Activated T-helper 2 cell treated with anti-CD3 and anti-CD28 coated beads, Interferon-gamma antibody, Interleukin-2, Interleukin-4, amounts not matched to agents 10 μg/mL and 5 μg/mL and 100 μg/mL, durations not matched to agents 14 hours and 24 hours and 36 hours (primary cell): Measurements from ENCODE around the gene ELAVL1. TPM values are rescaled to one million over a fixed set of nuclear protein-coding genes. Genes with fewer than 3 reads are reported as not detected.

ENCODE experiments used
- DNase-seq: peaks from one replicate; pipeline ENCODE4 v3.0.0; 2021; ENCODE audit warnings: low spot score
- H3K27ac Mint-ChIP-seq: one replicate; pipeline ENCODE4 v1.8.0; 2021; ENCODE audit warnings: mixed read lengths
- H3K27me3 Mint-ChIP-seq: one replicate; pipeline ENCODE4 v1.8.0; 2021; ENCODE audit warnings: low read depth, mixed read lengths
- H3K36me3 Mint-ChIP-seq: one replicate; pipeline ENCODE4 v1.8.0; 2021; ENCODE audit warnings: low read depth, mixed read lengths
- H3K4me1 Mint-ChIP-seq: one replicate; pipeline ENCODE4 v1.8.0; 2021; ENCODE audit warnings: low read depth, mixed read lengths
- H3K4me3 Mint-ChIP-seq: one replicate; pipeline ENCODE4 v1.8.0; 2021; ENCODE audit warnings: low read depth, mild to moderate bottlenecking, moderate library complexity, mixed read lengths
- H3K9me3 Mint-ChIP-seq: one replicate; pipeline ENCODE4 v1.8.0; 2021; ENCODE audit warnings: mixed read lengths
- intact Hi-C: fragments of 100-400 bp; cut with micrococcal nuclease; formaldehyde crosslinking; loops from one replicate; pipeline ENCODE4 v1.15.1; 2023
- total RNA-seq: library from RNA; stranded (reverse); gene quantifications from 2 replicates; pipeline ENCODE4 v1.2.3, GENCODE V29; 2022

Gene ELAVL1
- total RNA-seq, 1 donor from 2014 or later: 184 TPM

- no peak for DNase-seq
- Mint-ChIP-seq H3K4me3 (no peak overlapping the region), H3K4me1 (no peaks in the 10 kb centered on the region), H3K36me3 (peaks cover 65% of the 10 kb centered on the region), H3K27me3 (no peaks in the 10 kb centered on the region), H3K27ac (no peak overlapping the region), H3K9me3 (no peaks in the 10 kb centered on the region)
- intact Hi-C loops: no loop called here
Measured at GRCh38 chr19:7988307-7988706, 17.1 kb downstream of the ELAVL1 start.

- Mint-ChIP-seq H3K36me3 (peaks cover 69% of the 10 kb centered on the region), H3K9me3 (no peaks in the 10 kb centered on the region), H3K27me3 (no peaks in the 10 kb centered on the region), H3K4me3 (no peak overlapping the region), H3K4me1 (no peaks in the 10 kb centered on the region), H3K27ac (no peak overlapping the region)
- intact Hi-C loops: no loop called here
- no peak for DNase-seq
Measured at GRCh38 chr19:7987114-7987768, 18.2 kb downstream of the ELAVL1 start.

GRCh38 chr19:7986321-7987113 lies 18.9 kb downstream of the ELAVL1 start:
- Mint-ChIP-seq H3K4me3 (no peak overlapping the region), H3K36me3 (peaks cover 67% of the 10 kb centered on the region), H3K4me1 (no peaks in the 10 kb centered on the region), H3K27ac (no peak overlapping the region), H3K9me3 (no peaks in the 10 kb centered on the region), H3K27me3 (no peaks in the 10 kb centered on the region)
- no peak for DNase-seq
- intact Hi-C loops: no loop called here

GRCh38 chr19:7985481-7985911 lies 19.9 kb downstream of the ELAVL1 start:
- no peaks in the 10 kb centered on the region for H3K9me3 Mint-ChIP-seq
- no peak overlapping the region for H3K27ac Mint-ChIP-seq
- intact Hi-C loops: no loop called here
- no peaks in the 10 kb centered on the region for H3K27me3 Mint-ChIP-seq
- no peak for DNase-seq
- no peak overlapping the region for H3K4me3 Mint-ChIP-seq
- peaks cover 67% of the 10 kb centered on the region for H3K36me3 Mint-ChIP-seq
- no peaks in the 10 kb centered on the region for H3K4me1 Mint-ChIP-seq

- H3K27ac Mint-ChIP-seq: no peak overlapping the region
- no peaks in the 10 kb centered on the region for H3K4me1 Mint-ChIP-seq
- peaks cover 66% of the 10 kb centered on the region for H3K36me3 Mint-ChIP-seq
- no peaks in the 10 kb centered on the region for H3K27me3 Mint-ChIP-seq
- intact Hi-C loops: no loop called here
- DNase-seq: no peak
- H3K4me3 Mint-ChIP-seq: no peak overlapping the region
- H3K9me3 Mint-ChIP-seq: no peaks in the 10 kb centered on the region
Measured at GRCh38 chr19:7983995-7984837, 21.2 kb downstream of the ELAVL1 start.

- no peak overlapping the region for H3K4me3 Mint-ChIP-seq
- H3K27ac Mint-ChIP-seq: no peak overlapping the region
- no peaks in the 10 kb centered on the region for H3K4me1 Mint-ChIP-seq
- no peak for DNase-seq
- no peaks in the 10 kb centered on the region for H3K9me3 Mint-ChIP-seq
- intact Hi-C loops: no loop called here
- no peaks in the 10 kb centered on the region for H3K27me3 Mint-ChIP-seq
- H3K36me3 Mint-ChIP-seq: peaks cover 67% of the 10 kb centered on the region
Measured at GRCh38 chr19:7983286-7983950, 22.0 kb downstream of the ELAVL1 start.

GRCh38 chr19:7982651-7983099 lies 22.8 kb downstream of the ELAVL1 start:
- intact Hi-C loops: no loop called here
- no peaks in the 10 kb centered on the region for H3K27me3 Mint-ChIP-seq
- H3K4me1 Mint-ChIP-seq: no peaks in the 10 kb centered on the region
- H3K27ac Mint-ChIP-seq: no peak overlapping the region
- no peaks in the 10 kb centered on the region for H3K9me3 Mint-ChIP-seq
- H3K4me3 Mint-ChIP-seq: no peak overlapping the region
- peaks cover 62% of the 10 kb centered on the region for H3K36me3 Mint-ChIP-seq
- no peak for DNase-seq

- H3K36me3 Mint-ChIP-seq: peaks cover 58% of the 10 kb centered on the region
- no peak for DNase-seq
- no peaks in the 10 kb centered on the region for H3K4me1 Mint-ChIP-seq
- intact Hi-C loops: no loop called here
- H3K27me3 Mint-ChIP-seq: no peaks in the 10 kb centered on the region
- no peak overlapping the region for H3K27ac Mint-ChIP-seq
- no peaks in the 10 kb centered on the region for H3K9me3 Mint-ChIP-seq
- no peak overlapping the region for H3K4me3 Mint-ChIP-seq
Measured at GRCh38 chr19:7982103-7982502, 23.3 kb downstream of the ELAVL1 start.

GRCh38 chr19:7981661-7982060 lies 23.8 kb downstream of the ELAVL1 start:
- no peaks in the 10 kb centered on the region for H3K9me3 Mint-ChIP-seq
- DNase-seq: no peak
- no peak overlapping the region for H3K4me3 Mint-ChIP-seq
- H3K27ac Mint-ChIP-seq: no peak overlapping the region
- no peaks in the 10 kb centered on the region for H3K4me1 Mint-ChIP-seq
- intact Hi-C loops: no loop called here
- peaks cover 57% of the 10 kb centered on the region for H3K36me3 Mint-ChIP-seq
- H3K27me3 Mint-ChIP-seq: no peaks in the 10 kb centered on the region

- H3K36me3 Mint-ChIP-seq: peaks cover 52% of the 10 kb centered on the region
Measured at GRCh38 chr19:7981199-7981598, 24.2 kb downstream of the ELAVL1 start.

GRCh38 chr19:7980635-7981121 lies 24.8 kb downstream of the ELAVL1 start:
- Mint-ChIP-seq H3K4me1 (no peaks in the 10 kb centered on the region), H3K9me3 (no peaks in the 10 kb centered on the region), H3K36me3 (peaks cover 47% of the 10 kb centered on the region), H3K27ac (no peak overlapping the region), H3K27me3 (no peaks in the 10 kb centered on the region), H3K4me3 (no peak overlapping the region)
- DNase-seq: no peak
- intact Hi-C loops: no loop called here

More at GRCh38 chr19:7981199-7981598, 24.2 kb downstream of the ELAVL1 start:
- H3K4me1 Mint-ChIP-seq: no peaks in the 10 kb centered on the region
- H3K27me3 Mint-ChIP-seq: no peaks in the 10 kb centered on the region
- DNase-seq: no peak
- intact Hi-C loops: no loop called here
- H3K9me3 Mint-ChIP-seq: no peaks in the 10 kb centered on the region
- no peak overlapping the region for H3K4me3 Mint-ChIP-seq
- no peak overlapping the region for H3K27ac Mint-ChIP-seq

GRCh38 chr19:7980168-7980567 lies 25.3 kb downstream of the ELAVL1 start:
- DNase-seq: no peak
- Mint-ChIP-seq H3K27ac (no peak overlapping the region), H3K27me3 (no peaks in the 10 kb centered on the region), H3K36me3 (peaks cover 47% of the 10 kb centered on the region), H3K4me1 (no peaks in the 10 kb centered on the region), H3K4me3 (no peak overlapping the region), H3K9me3 (no peaks in the 10 kb centered on the region)
- intact Hi-C loops: no loop called here
